AG04450 (cell line): ENCODE results near the gene SIRT3. TPM values are rescaled to one million over a fixed set of nuclear protein-coding genes. Genes with fewer than 3 reads are reported as not detected.

Source experiments
- CTCF ChIA-PET: fragments of 300-600, 350-600 bp; formaldehyde crosslinking; extraction: SDS; loops from one replicate; lab custom pipeline; 2022; ENCODE audit warnings: antibody characterized with exemption, inconsistent platforms; lab: Charles Lee
- POLR2A ChIA-PET: fragments of 350-600 bp; formaldehyde crosslinking; extraction: SDS; loops from one replicate; lab custom pipeline; 2021; ENCODE audit warnings: antibody characterized with exemption, inconsistent platforms; lab: Yijun Ruan, JAX
- DNase-seq: peaks from one replicate; pipeline ENCODE4 v3.0.0-alpha.2; 2011; ENCODE audit warnings: low read depth, low spot score
- H3K27ac ChIP-seq: one replicate; pipeline ENCODE4 v1.5.1; 2012; ENCODE audit warnings: low read depth, low read length, control low read depth
- H3K27me3 ChIP-seq: one replicate; pipeline ENCODE4 v1.6.0; 2012; ENCODE audit warnings: low read length; ENCODE audit not compliant: control insufficient read depth, insufficient read depth
- H3K4me3 ChIP-seq: 2 replicates; pipeline ENCODE4 v1.5.1; 2011; ENCODE audit warnings: mild to moderate bottlenecking, low read depth, low read length, control low read depth
- H3K9me3 ChIP-seq: 2 replicates; pipeline ENCODE4 v1.5.1; 2012; ENCODE audit warnings: low read length; ENCODE audit not compliant: control insufficient read depth, insufficient read depth
- CTCF ChIP-seq: IDR thresholded peaks from 2 replicates; pipeline ENCODE4 v1.5.1; 2011; ENCODE audit warnings: low read depth, low read length, control low read depth, inconsistent platforms
- polyA plus RNA-seq: library from polyadenylated mRNA; depleted of rRNA; stranded (reverse); fragments of >200 nt; gene quantifications from 2 replicates; pipeline ENCODE4 v1.2.3, GENCODE V29; 2011

SIRT3 gene
- polyA plus RNA-seq, 1 experiment, result 15.8 TPM

GRCh38 chr11:276219-276618 lies 40.1 kb upstream of the SIRT3 start:
- H3K4me3 ChIP-seq, result no peak overlapping the region
- ChIA-PET CTCF (interaction anchor here (0.9 to 1.1 kb wide), 2 partner anchors 26 to 28 kb away, joined by 3 read pairs; no protein-coding TSS in a partner anchor), POLR2A (no interaction called here)
- no peak for DNase-seq
- TF ChIP-seq CTCF, result no peak
- H3K9me3 ChIP-seq, result no peaks in the 10 kb centered on the region; the same call in 1 of the 2 replicates
- H3K27ac ChIP-seq, result no peak overlapping the region
- H3K27me3 ChIP-seq, result peaks cover 60% of the 10 kb centered on the region

GRCh38 chr11:272931-273198 lies 36.7 kb upstream of the SIRT3 start:
- peaks cover 40% of the 10 kb centered on the region for H3K27me3 ChIP-seq
- peaks cover 6% of the 10 kb centered on the region; the same call in 1 of the 2 replicates for H3K9me3 ChIP-seq
- no peak for TF ChIP-seq CTCF
- ChIA-PET POLR2A (no interaction called here), CTCF (no interaction called here)
- no peak overlapping the region for H3K27ac ChIP-seq
- no peak for DNase-seq
- no peak overlapping the region for H3K4me3 ChIP-seq

GRCh38 chr11:272195-272930 lies 36.2 kb upstream of the SIRT3 start:
- Histone ChIP-seq H3K4me3 (no peak overlapping the region), H3K9me3 (peaks cover 10% of the 10 kb centered on the region; the same call in 1 of the 2 replicates), H3K27ac (no peak overlapping the region), H3K27me3 (peaks cover 35% of the 10 kb centered on the region)
- no peak for DNase-seq
- TF ChIP-seq CTCF, result no peak
- ChIA-PET CTCF (interaction anchor here (0.6 kb wide), 1 partner anchor 32 kb away, joined by 3 read pairs; no protein-coding TSS in a partner anchor), POLR2A (interaction anchor here (0.6 kb wide), 1 partner anchor 11 kb away, joined by 3 read pairs; no protein-coding TSS in a partner anchor)

GRCh38 chr11:271319-271715 lies 35.2 kb upstream of the SIRT3 start:
- Histone ChIP-seq H3K27me3 (peaks cover 29% of the 10 kb centered on the region), H3K9me3 (peaks cover 10% of the 10 kb centered on the region; the same call in 1 of the 2 replicates), H3K27ac (no peak overlapping the region), H3K4me3 (no peak overlapping the region)
- ChIA-PET CTCF (interaction anchor here (0.6 kb wide), 1 partner anchor 33 kb away, joined by 3 read pairs; no protein-coding TSS in a partner anchor), POLR2A (interaction anchor here (0.6 kb wide), 1 partner anchor 12 kb away, joined by 3 read pairs; no protein-coding TSS in a partner anchor)
- DNase-seq, result no peak
- TF ChIP-seq CTCF, result no peak
